Tracheal epithelial cell (primary cell): ENCODE data around the gene EIF4E3. TPM values are rescaled to one million over a fixed set of nuclear protein-coding genes. Genes with fewer than 3 reads are reported as not detected.

ENCODE experiments used
- total RNA-seq: library from RNA; depleted of rRNA; stranded (reverse); fragments of >200 nt; gene quantifications from 2 replicates; pipeline ENCODE4 v1.2.1, GENCODE V29; 2014

EIF4E3 gene
- total RNA-seq, result 3.1 and 3.2 TPM in 2 replicates

GRCh38 chr3:71725271-71725991 is at the start of gene EIF4E3:
Gene EIF4E3 (minus strand): TSS chr3:71725402. CDS start chr3:71725367, 35 bp downstream.

GRCh38 chr3:71753701-71754609 is 28.8 kb upstream of the EIF4E3 start, which contains the start of gene GPR27:
Gene GPR27 (plus strand): TSS chr3:71753855. CDS start chr3:71754050, 195 bp downstream.

Other genes with a start within 250 kb of the EIF4E3 start
- gene FOXP1, start 141.7 kb downstream of the EIF4E3 start, total RNA-seq, result 20.2 and 20.5 TPM in 2 replicates
- 1.5 and 1.9 TPM in 2 replicates for gene GPR27, start 28.5 kb upstream of the EIF4E3 start, total RNA-seq
- gene PROK2, start 59.7 kb upstream of the EIF4E3 start, total RNA-seq, result not detected in 2 replicates